Kidney (tissue), 14 donors: Measurements from ENCODE around the gene KASH5. TPM values are rescaled to one million over a fixed set of nuclear protein-coding genes. Genes with fewer than 3 reads are reported as not detected.

Experiments
- DNase-seq, 5 donors: peaks; one replicate each; pipeline ENCODE4 v3.0.0-alpha.2; 2013 to 2020
- FAIRE-seq: peaks from 2 replicates; lab custom pipeline; 2012; peaks lifted over from hg19 to GRCh38; lab: Jason Lieb, UNC
- H3K27ac ChIP-seq, 2 donors: one replicate each; pipeline ENCODE4 v1.7.0; 2013; ENCODE audit warnings: low read depth in 2 of 2, low read length in 2 of 2, inconsistent platforms in 1 of 2
- H3K27me3 ChIP-seq: one replicate; pipeline ENCODE4 v1.7.1; 2013; ENCODE audit warnings: low read length, inconsistent platforms; ENCODE audit not compliant: control insufficient read depth, insufficient read depth
- H3K36me3 ChIP-seq, 3 donors: one replicate each; pipeline versions ENCODE4 v1.7.0 to v1.7.1; 2013; ENCODE audit warnings: low read length in 3 of 3, control low read depth in 1 of 3, inconsistent platforms in 1 of 3; ENCODE audit not compliant: insufficient read depth in 3 of 3, control insufficient read depth in 2 of 3
- H3K4me1 ChIP-seq, 3 donors: one replicate each; pipeline versions ENCODE4 v1.7.0 to v1.7.1; 2013; ENCODE audit warnings: low read length in 3 of 3, inconsistent platforms in 1 of 3, low read depth in 1 of 3; ENCODE audit not compliant: control insufficient read depth in 2 of 3, insufficient read depth in 2 of 3
- H3K4me3 ChIP-seq, 3 donors: one replicate each; pipeline versions ENCODE4 v1.7.0 to v1.8.1; 2013; ENCODE audit warnings: low read length in 3 of 3, control low read depth in 1 of 3, inconsistent platforms in 1 of 3
- H3K9ac ChIP-seq, 3 donors: one replicate each; pipeline versions ENCODE4 v1.7.0 to v1.7.1; 2013; ENCODE audit warnings: low read length in 3 of 3, control low read depth in 1 of 3, inconsistent platforms in 1 of 3
- H3K9me3 ChIP-seq, 3 donors: one replicate each; pipeline versions ENCODE4 v1.7.0 to v1.7.1; 2013; ENCODE audit warnings: low read length in 3 of 3, control low read depth in 1 of 3, inconsistent platforms in 1 of 3; ENCODE audit not compliant: control insufficient read depth in 2 of 3, insufficient read depth in 1 of 3
- intact Hi-C: fragments of 100-400 bp; cut with DNase I; formaldehyde crosslinking; loops from one replicate; pipeline ENCODE4 v1.11.1; 2022
- polyA plus RNA-seq: library from polyadenylated mRNA; stranded (reverse); fragments of 350-450 nt; fragmentation: Illumina TruSeq; extraction: RNeasy Lipid Tissue Mini Kit (QIAGEN cat#74804); gene quantifications from one replicate; pipeline ENCODE4 v1.2.3, GENCODE V29; 2014; ENCODE audit warnings: low read depth, low replicate concordance; ENCODE audit not compliant: insufficient read depth
- total RNA-seq: library from RNA; stranded (reverse); fragmentation: NEBNext Ultra II Directional; extraction: Animal tissue kit (Norgen Biotek cat#: 25700); gene quantifications from one replicate; pipeline ENCODE4 v1.2.1, GENCODE V29; 2021
- TF ChIP-seq, protein P1 (sequence below): IDR thresholded peaks from 3 replicates; pipeline ENCODE4 v1.5.1; 2012; ENCODE audit warnings: mild to moderate bottlenecking, moderate library complexity, borderline replicate concordance; ENCODE audit not compliant: insufficient read depth; ENCODE audit errors: extremely low read depth
- donor health status: control.
- donor health status: control.
- donor health status: control.
- donor health status: control.
- donor health status: control.
- donor health status: DM: yes; HTN: yes; CAD: no.
- donor health status: Normal renal cell carcinoma (clear cell type).

Gene KASH5
- total and polyA plus RNA-seq, 2 donors from 2014 or later: not detected

DNA sequence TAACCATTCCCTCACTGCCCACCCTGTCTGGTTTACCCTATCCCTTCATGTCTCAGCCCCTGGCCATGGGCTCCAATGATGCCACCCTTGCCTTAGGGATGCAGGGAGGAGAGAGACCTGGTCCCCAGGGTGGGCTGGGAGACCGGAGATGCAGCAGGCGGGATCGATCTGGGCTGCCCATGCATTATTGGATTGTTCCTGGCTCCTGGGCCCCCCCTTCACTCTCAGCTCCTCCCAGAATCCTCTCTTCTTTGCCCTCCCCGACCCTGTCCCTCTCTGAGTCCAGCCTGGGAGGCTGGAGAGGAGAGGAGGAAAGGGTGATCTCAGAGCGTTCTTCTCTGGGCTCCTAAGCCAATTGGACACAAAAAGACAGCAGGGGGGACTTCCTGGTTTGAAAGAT is 5.8 kb downstream of the KASH5 start:
- Histone ChIP-seq H3K9me3 (no peaks in the 10 kb centered on the region), H3K9ac (no peak overlapping the region), H3K27ac (no peak overlapping the region), H3K27me3 (no peaks in the 10 kb centered on the region), H3K36me3 (no peaks in the 10 kb centered on the region), H3K4me1 (no peaks in the 10 kb centered on the region), H3K4me3 (no peak overlapping the region)
- TF ChIP-seq, protein P1, sequence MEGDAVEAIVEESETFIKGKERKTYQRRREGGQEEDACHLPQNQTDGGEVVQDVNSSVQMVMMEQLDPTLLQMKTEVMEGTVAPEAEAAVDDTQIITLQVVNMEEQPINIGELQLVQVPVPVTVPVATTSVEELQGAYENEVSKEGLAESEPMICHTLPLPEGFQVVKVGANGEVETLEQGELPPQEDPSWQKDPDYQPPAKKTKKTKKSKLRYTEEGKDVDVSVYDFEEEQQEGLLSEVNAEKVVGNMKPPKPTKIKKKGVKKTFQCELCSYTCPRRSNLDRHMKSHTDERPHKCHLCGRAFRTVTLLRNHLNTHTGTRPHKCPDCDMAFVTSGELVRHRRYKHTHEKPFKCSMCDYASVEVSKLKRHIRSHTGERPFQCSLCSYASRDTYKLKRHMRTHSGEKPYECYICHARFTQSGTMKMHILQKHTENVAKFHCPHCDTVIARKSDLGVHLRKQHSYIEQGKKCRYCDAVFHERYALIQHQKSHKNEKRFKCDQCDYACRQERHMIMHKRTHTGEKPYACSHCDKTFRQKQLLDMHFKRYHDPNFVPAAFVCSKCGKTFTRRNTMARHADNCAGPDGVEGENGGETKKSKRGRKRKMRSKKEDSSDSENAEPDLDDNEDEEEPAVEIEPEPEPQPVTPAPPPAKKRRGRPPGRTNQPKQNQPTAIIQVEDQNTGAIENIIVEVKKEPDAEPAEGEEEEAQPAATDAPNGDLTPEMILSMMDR: no peak
- FAIRE-seq (no peak), DNase-seq (no peak)
- intact Hi-C loops: loop anchor here (10.0 kb wide), 1 partner anchor 51 kb away; the partner anchor contains the start of gene SLC17A7

- Histone ChIP-seq H3K9ac (no peak overlapping the region), H3K27me3 (no peaks in the 10 kb centered on the region), H3K27ac (no peak overlapping the region), H3K4me1 (no peaks in the 10 kb centered on the region), H3K9me3 (no peaks in the 10 kb centered on the region), H3K36me3 (no peaks in the 10 kb centered on the region), H3K4me3 (no peak overlapping the region)
- no peak for FAIRE-seq
- no peak for DNase-seq
- intact Hi-C loops: loop anchor here (10.0 kb wide), 1 partner anchor 49 kb away; the partner anchor contains the start of gene SLC17A7
- TF ChIP-seq, protein P1: no peak
These were observed 7.7 kb downstream of the KASH5 start for GRCh38 chr19:49395581-49396407.

DNA sequence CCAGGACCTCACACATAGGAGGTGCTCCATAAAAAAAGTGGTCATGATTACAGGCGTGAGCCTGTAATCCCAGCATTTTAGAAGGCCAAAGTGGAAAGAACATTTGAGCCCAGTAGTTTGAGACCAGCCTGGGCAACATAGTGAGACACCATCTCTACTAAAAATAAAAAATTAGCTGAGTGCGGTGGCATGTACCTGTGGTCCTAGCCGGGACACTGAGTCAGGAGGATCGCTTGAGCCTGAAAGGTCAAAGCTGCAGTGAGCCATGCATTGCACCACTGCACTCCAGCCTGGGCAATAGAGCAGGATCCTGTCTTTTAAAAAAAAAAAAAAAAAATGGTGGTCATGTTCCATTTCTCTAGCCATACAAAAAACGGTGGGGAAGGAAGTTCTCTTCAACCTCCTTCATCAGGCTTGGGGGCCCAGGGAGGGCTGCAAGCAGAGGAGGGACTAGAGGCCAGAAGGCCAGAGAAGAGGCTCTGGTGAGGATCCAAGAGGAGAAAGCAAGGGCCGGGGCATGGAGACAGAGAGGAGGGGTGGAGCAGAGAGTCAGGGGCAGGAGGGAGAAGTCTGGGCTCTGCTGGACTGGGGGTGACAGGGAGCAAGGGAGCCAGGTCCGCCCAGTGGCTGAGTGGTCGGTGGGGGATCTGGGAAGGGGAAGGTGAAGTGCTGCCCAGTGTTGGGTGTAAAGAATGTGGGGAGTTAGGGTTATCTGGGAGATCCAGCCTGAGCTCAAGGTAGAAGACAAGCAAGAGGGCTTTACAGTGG is 8.9 kb downstream of the KASH5 start:
- H3K27ac ChIP-seq: no peak overlapping the region
- H3K27me3 ChIP-seq: no peaks in the 10 kb centered on the region
- TF ChIP-seq, protein P1: no peak
- H3K9me3 ChIP-seq: no peaks in the 10 kb centered on the region
- FAIRE-seq (no peak), DNase-seq (no peak)
- no peak overlapping the region for H3K9ac ChIP-seq
- H3K4me1 ChIP-seq: no peaks in the 10 kb centered on the region
- intact Hi-C loops: loop anchor here (10.0 kb wide), 1 partner anchor 48 kb away; the partner anchor contains the start of gene SLC17A7
- H3K36me3 ChIP-seq: no peaks in the 10 kb centered on the region
- no peak overlapping the region for H3K4me3 ChIP-seq
